PC-3 (cell line): ENCODE measurements around the gene ZMYND11.

Experiments used
- CTCF ChIP-seq: fragments of 300-600 bp; sonication (generic); conservative IDR thresholded peaks from 2 replicates; pipeline ENCODE4 v1.5.1; 2017; ENCODE audit warnings: antibody characterized with exemption, low read depth, mild to moderate bottlenecking, low read length
- EZH2phosphoT487 ChIP-seq: fragments of 300-600 bp; sonication (generic); IDR thresholded peaks from 2 replicates; pipeline ENCODE4 v1.6.1; 2018; ENCODE audit warnings: mild to moderate bottlenecking, antibody characterized with exemption, low read length, borderline replicate concordance

GRCh38 chr10:135601-136464 lies 578 bp downstream of the ZMYND11 start:
- TF ChIP-seq CTCF: no peak
- no peak for TF ChIP-seq EZH2phosphoT487
